ENCODE measurements around the gene FLII.

GRCh38 chr17:18263885-18264682, 5.5 kb upstream of the FLII start:
- TF ChIP-seq CTBP2 (IDR thresholded peaks at IDR 0.05; ENCODE audit: borderline replicate concordance, insufficient read depth, insufficient read length, low read length) (no peak), SP2 (IDR thresholded peaks at IDR 0.05; ENCODE audit: low read length) (no peak)
